HG02571 (cell line): Measurements from ENCODE around the gene GALNT15.

Experiments used
- ATAC-seq: cut with Tn5 transposase; IDR thresholded peaks from one replicate; pipeline ENCODE4 v1.9.1; 2021; ENCODE audit warnings: mild to moderate bottlenecking, moderate library complexity; ENCODE audit not compliant: unreplicated experiment

Gene GALNT15

GRCh38 chr3:16186086-16186485 lies 11.6 kb downstream of the GALNT15 start:
- ATAC-seq, result no peak

- ATAC-seq, result no peak
Measured at GRCh38 chr3:16186565-16186964, 12.1 kb downstream of the GALNT15 start.

GRCh38 chr3:16187213-16187790 lies 12.8 kb downstream of the GALNT15 start:
- ATAC-seq, result no peak

GRCh38 chr3:16188071-16188470 lies 13.6 kb downstream of the GALNT15 start:
- no peak for ATAC-seq

- no peak for ATAC-seq
Measured at GRCh38 chr3:16189201-16189600, 14.7 kb downstream of the GALNT15 start.

- no peak for ATAC-seq
Measured at GRCh38 chr3:16190704-16191103, 16.2 kb downstream of the GALNT15 start.

- no peak for ATAC-seq
Measured at GRCh38 chr3:16191591-16191990, 17.1 kb downstream of the GALNT15 start.

- ATAC-seq, result no peak
Measured at GRCh38 chr3:16192176-16192811, 17.8 kb downstream of the GALNT15 start.

GRCh38 chr3:16198427-16198826 lies 23.9 kb downstream of the GALNT15 start:
- no peak for ATAC-seq

- no peak for ATAC-seq
Measured at GRCh38 chr3:16199769-16200168, 25.3 kb downstream of the GALNT15 start.

GRCh38 chr3:16200411-16200810 lies 25.9 kb downstream of the GALNT15 start:
- no peak for ATAC-seq

- no peak for ATAC-seq
Measured at GRCh38 chr3:16203031-16203430, 28.6 kb downstream of the GALNT15 start.

- no peak for ATAC-seq
Measured at GRCh38 chr3:16203671-16204629, 29.5 kb downstream of the GALNT15 start.

GRCh38 chr3:16204751-16205150 lies 30.3 kb downstream of the GALNT15 start:
- no peak for ATAC-seq

- ATAC-seq, result no peak
Measured at GRCh38 chr3:16205156-16205870, 30.8 kb downstream of the GALNT15 start.

GRCh38 chr3:16207031-16207430 lies 32.6 kb downstream of the GALNT15 start:
- no peak for ATAC-seq

- no peak for ATAC-seq
Measured at GRCh38 chr3:16211176-16211904, 36.9 kb downstream of the GALNT15 start.

GRCh38 chr3:16214366-16214765 lies 39.9 kb downstream of the GALNT15 start:
- ATAC-seq, result no peak

- ATAC-seq, result no peak
Measured at GRCh38 chr3:16216373-16216935, 42.0 kb downstream of the GALNT15 start.

GRCh38 chr3:16219777-16220176 lies 45.3 kb downstream of the GALNT15 start:
- ATAC-seq, result no peak
